Adipose tissue (tissue), 3 donors: ENCODE measurements around the gene CRLF3. TPM values are rescaled to one million over a fixed set of nuclear protein-coding genes. Genes with fewer than 3 reads are reported as not detected.
"Not testable (repeated sequence)": the region's sequence is repeated elsewhere in the genome, so short reads cannot be mapped to it uniquely, and the experiment has no call there.

Experiments
- H3K27ac ChIP-seq: one replicate; pipeline ENCODE4 v1.5.1; 2013; ENCODE audit warnings: low read depth, low read length
- WGBS, 3 donors: extraction: QIAGEN DNeasy Blood & Tissue Kit; methylation state at CpG; one replicate each; pipeline ENCODE4 v1.1.7; 2013; 5-methylcytosine and 5-hydroxymethylcytosine counted together
- polyA plus RNA-seq, 3 donors: library from polyadenylated mRNA; stranded (reverse); fragments of 200-250 nt; gene quantifications; one replicate each; pipeline ENCODE4 v1.2.3, GENCODE V29; 2013
- donor health status: healthy with polysubstance abuse.
- donor health status: Bipolar disorder and iron deficiency.
- donor health status: healthy.

Gene CRLF3
- polyA plus RNA-seq, 3 donors = 2.0 to 11.4 (median 5.6) TPM

GRCh38 chr17:30819971-30820705, 4.4 kb downstream of the CRLF3 start:
- WGBS, 3 donors = 57 to 77% (median 62%) methylated on average over 8 of the region's 8 CpGs
- H3K27ac ChIP-seq = no peak overlapping the region

- H3K27ac ChIP-seq = no peak overlapping the region
- 95 to 98% (median 97%) methylated on average over 7 of the region's 7 CpGs for WGBS, 3 donors
Observed at GRCh38 chr17:30816165-30816564, 8.3 kb downstream of the CRLF3 start.

- H3K27ac ChIP-seq = not testable (repeated sequence)
Observed at GRCh38 chr17:30814860-30815259, 9.6 kb downstream of the CRLF3 start.

GRCh38 chr17:30814236-30814635, 10.3 kb downstream of the CRLF3 start:
- WGBS, 3 donors = 78 to 90% (median 85%) methylated on average over 12 of the region's 12 CpGs
- not testable (repeated sequence) for H3K27ac ChIP-seq

More at GRCh38 chr17:30814860-30815259, 9.6 kb downstream of the CRLF3 start:
- WGBS, 3 donors = 52 to 96% (median 64%) methylated on average over 9 of the region's 9 CpGs

- no peak overlapping the region for H3K27ac ChIP-seq
- 63 to 77% (median 66%) methylated on average over 5 of the region's 5 CpGs for WGBS, 3 donors
Observed at GRCh38 chr17:30812218-30813177, 12.0 kb downstream of the CRLF3 start.

GRCh38 chr17:30809867-30810266, 14.6 kb downstream of the CRLF3 start:
- H3K27ac ChIP-seq = no peak overlapping the region
- WGBS, 3 donors = 88 to 94% (median 92%) methylated on average over 6 of the region's 6 CpGs

- H3K27ac ChIP-seq = no peak overlapping the region
- 37 to 77% (median 52%) methylated on average over 9 of the region's 9 CpGs for WGBS, 3 donors
Observed at GRCh38 chr17:30808785-30809286, 15.7 kb downstream of the CRLF3 start.

- H3K27ac ChIP-seq = no peak overlapping the region
- 80 to 86% (median 85%) methylated on average over 1 of the region's 1 CpG for WGBS, 3 donors
Observed at GRCh38 chr17:30807896-30808295, 16.6 kb downstream of the CRLF3 start.

- WGBS, 3 donors = 75 to 95% (median 79%) methylated on average over 2 of the region's 2 CpGs
Observed at GRCh38 chr17:30805944-30806456, 18.5 kb downstream of the CRLF3 start.

GRCh38 chr17:30801671-30802070, 22.8 kb downstream of the CRLF3 start:
- 95 to 100% (median 100%) methylated on average over 1 of the region's 1 CpG for WGBS, 3 donors
- H3K27ac ChIP-seq = no peak overlapping the region

More at GRCh38 chr17:30805944-30806456, 18.5 kb downstream of the CRLF3 start:
- H3K27ac ChIP-seq = no peak overlapping the region

- WGBS, 3 donors = 89 to 94% (median 91%) methylated on average over 4 of the region's 4 CpGs
- no peak overlapping the region for H3K27ac ChIP-seq
Observed at GRCh38 chr17:30796016-30796415, 28.5 kb downstream of the CRLF3 start.

- 94 to 97% (median 96%) methylated on average over 5 of the region's 5 CpGs for WGBS, 3 donors
- H3K27ac ChIP-seq = no peak overlapping the region
Observed at GRCh38 chr17:30794372-30794771, 30.1 kb downstream of the CRLF3 start.

GRCh38 chr17:30793282-30793977, 31.1 kb downstream of the CRLF3 start:
- WGBS, 3 donors = 90 to 91% (median 90%) methylated on average over 9 of the region's 9 CpGs

GRCh38 chr17:30790279-30790678, 34.2 kb downstream of the CRLF3 start:
- no peak overlapping the region for H3K27ac ChIP-seq
- WGBS, 3 donors = 66 to 78% (median 66%) methylated on average over 2 of the region's 2 CpGs

More at GRCh38 chr17:30793282-30793977, 31.1 kb downstream of the CRLF3 start:
- H3K27ac ChIP-seq = no peak overlapping the region

GRCh38 chr17:30788918-30789317, 35.6 kb downstream of the CRLF3 start:
- no peak overlapping the region for H3K27ac ChIP-seq
- 91 to 99% (median 98%) methylated on average over 2 of the region's 2 CpGs for WGBS, 3 donors

- 78 to 91% (median 81%) methylated on average over 2 of the region's 2 CpGs for WGBS, 3 donors
- no peak overlapping the region for H3K27ac ChIP-seq
Observed at GRCh38 chr17:30782206-30782605, 42.3 kb downstream of the CRLF3 start.

- WGBS, 3 donors = 93 to 96% (median 96%) methylated on average over 6 of the region's 6 CpGs
- H3K27ac ChIP-seq = no peak overlapping the region
Observed at GRCh38 chr17:30780343-30780742, 44.1 kb downstream of the CRLF3 start.

GRCh38 chr17:30768771-30769170, 55.7 kb downstream of the CRLF3 start:
- H3K27ac ChIP-seq = not testable (repeated sequence)
- WGBS, 3 donors = 60 to 68% (median 64%) methylated on average over 3 of the region's 3 CpGs
